Peyer's patch (tissue), 4 donors: ENCODE data around the gene HOXD10. TPM values are rescaled to one million over a fixed set of nuclear protein-coding genes. Genes with fewer than 3 reads are reported as not detected.

Experiments used
- DNase-seq, 3 donors: peaks; one replicate each; pipeline ENCODE4 v3.0.0-alpha.2; 2017 to 2019
- H3K27ac ChIP-seq, 4 donors: fragments of 200-600 bp; sonication (generic); one replicate each; pipeline ENCODE4 v1.5.1; 2016 to 2019
- H3K27me3 ChIP-seq, 2 donors: fragments of 200-600 bp; sonication (generic); one replicate each; pipeline ENCODE4 v1.5.1; 2019
- H3K36me3 ChIP-seq, 3 donors: fragments of 200-600 bp; sonication (generic); one replicate each; pipeline ENCODE4 v1.5.1; 2016 to 2019
- H3K4me1 ChIP-seq, 4 donors: fragments of 200-600 bp; sonication (generic); one replicate each; pipeline ENCODE4 v1.5.1; 2016 to 2019
- H3K4me3 ChIP-seq, 4 donors: fragments of 200-600 bp; sonication (generic); 1 replicate in 3 of 4; 2 replicates in 1 of 4; pipeline ENCODE4 v1.5.1; 2016 to 2019; ENCODE audit warnings: mild to moderate bottlenecking in 1 of 4
- H3K9me3 ChIP-seq, 4 donors: fragments of 200-600 bp; sonication (generic); one replicate each; pipeline ENCODE4 v1.5.1; 2016 to 2019; ENCODE audit warnings: mild to moderate bottlenecking in 1 of 4
- POLR2A ChIP-seq, 2 donors: fragments of 450-650 bp; IDR thresholded peaks; one replicate each; pipeline ENCODE4 v1.5.1; 2017; ENCODE audit warnings: antibody characterized with exemption in 2 of 2, mild to moderate bottlenecking in 2 of 2, moderate library complexity in 2 of 2
- total RNA-seq, 4 donors: library from RNA; depleted of rRNA; stranded (reverse); fragments of >200 nt; gene quantifications; one replicate each; pipeline ENCODE4 v1.1.0, GENCODE V29; 2016
- TF ChIP-seq, protein P1 (sequence below), 6 experiments: fragments of 450-650 bp in 4 of 6; fragments of 200-600 bp in 2 of 6; sonication (generic) in 1 of 6; IDR thresholded peaks; one replicate each; pipeline ENCODE4 v1.5.1; 2017 to 2019; ENCODE audit warnings: antibody characterized with exemption in 6 of 6, mild to moderate bottlenecking in 3 of 6, moderate library complexity in 1 of 6

The HOXD10 gene
- total RNA-seq, 4 donors from 2014 or later = not detected

GRCh38 chr2:176105730-176106580, 10.6 kb upstream of the HOXD10 start:
- Histone ChIP-seq H3K4me1 (peaks cover 0 to 34% (median 1%) of the 10 kb centered on the region in 4 donors), H3K36me3 (no peaks in the 10 kb centered on the region), H3K4me3 (no peak overlapping the region), H3K9me3 (peaks cover 0 to 5% (median 0%) of the 10 kb centered on the region in 4 donors), H3K27me3 (peaks cover 0 to 87% of the 10 kb centered on the region in 2 donors), H3K27ac (no peak overlapping the region)
- no peak for DNase-seq
- no peak for TF ChIP-seq POLR2A (IDR thresholded peaks at IDR 0.05)
- TF ChIP-seq, protein P1, sequence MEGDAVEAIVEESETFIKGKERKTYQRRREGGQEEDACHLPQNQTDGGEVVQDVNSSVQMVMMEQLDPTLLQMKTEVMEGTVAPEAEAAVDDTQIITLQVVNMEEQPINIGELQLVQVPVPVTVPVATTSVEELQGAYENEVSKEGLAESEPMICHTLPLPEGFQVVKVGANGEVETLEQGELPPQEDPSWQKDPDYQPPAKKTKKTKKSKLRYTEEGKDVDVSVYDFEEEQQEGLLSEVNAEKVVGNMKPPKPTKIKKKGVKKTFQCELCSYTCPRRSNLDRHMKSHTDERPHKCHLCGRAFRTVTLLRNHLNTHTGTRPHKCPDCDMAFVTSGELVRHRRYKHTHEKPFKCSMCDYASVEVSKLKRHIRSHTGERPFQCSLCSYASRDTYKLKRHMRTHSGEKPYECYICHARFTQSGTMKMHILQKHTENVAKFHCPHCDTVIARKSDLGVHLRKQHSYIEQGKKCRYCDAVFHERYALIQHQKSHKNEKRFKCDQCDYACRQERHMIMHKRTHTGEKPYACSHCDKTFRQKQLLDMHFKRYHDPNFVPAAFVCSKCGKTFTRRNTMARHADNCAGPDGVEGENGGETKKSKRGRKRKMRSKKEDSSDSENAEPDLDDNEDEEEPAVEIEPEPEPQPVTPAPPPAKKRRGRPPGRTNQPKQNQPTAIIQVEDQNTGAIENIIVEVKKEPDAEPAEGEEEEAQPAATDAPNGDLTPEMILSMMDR (IDR thresholded peaks at IDR 0.05) = no peak

DNA sequence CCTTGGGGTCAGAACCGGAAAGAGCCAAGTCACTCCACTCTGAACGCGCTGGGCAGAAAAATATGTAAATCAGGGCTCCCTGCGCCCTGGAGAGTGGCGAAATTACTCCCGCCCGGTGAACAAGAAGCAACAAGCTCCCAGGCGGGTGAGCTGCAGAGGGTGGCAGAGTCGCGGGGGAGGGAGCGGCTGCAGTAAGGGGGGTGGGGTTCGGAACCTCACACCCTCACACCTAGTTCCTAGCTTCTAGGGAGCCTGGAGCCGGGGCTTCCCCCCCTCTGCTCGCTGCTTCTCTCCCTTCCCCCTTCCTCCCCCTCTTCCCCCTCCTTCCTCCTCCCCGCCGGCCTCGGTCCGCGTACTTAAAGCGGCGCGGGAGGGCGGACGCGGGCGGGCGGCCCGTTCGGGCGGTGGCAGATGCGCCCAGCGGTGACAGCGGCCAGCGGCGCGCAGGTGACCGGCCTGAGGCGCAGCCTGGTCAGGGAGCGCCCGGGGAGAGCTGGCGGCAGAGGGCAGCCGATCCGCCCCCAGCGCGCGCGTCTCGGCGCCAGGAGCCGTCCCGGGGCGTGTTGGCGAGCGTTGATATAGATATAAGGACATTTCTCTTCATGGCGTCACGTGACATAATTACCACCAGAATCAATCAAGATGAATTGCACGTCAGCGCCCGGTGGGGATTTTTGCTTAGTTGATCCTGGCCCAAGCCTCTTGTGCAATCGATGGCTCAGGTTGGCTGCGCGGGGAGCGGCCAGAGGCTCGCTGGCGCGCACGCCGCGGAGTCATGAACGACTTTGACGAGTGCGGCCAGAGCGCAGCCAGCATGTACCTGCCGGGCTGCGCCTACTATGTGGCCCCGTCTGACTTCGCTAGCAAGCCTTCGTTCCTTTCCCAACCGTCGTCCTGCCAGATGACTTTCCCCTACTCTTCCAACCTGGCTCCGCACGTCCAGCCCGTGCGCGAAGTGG, 9.7 kb upstream of the HOXD10 start, which contains the start of gene HOXD11:
HOXD11 (plus strand) TSS at position 700 of the 959 bp plus-strand sequence; CDS start at position 776, 76 bp downstream.
- Histone ChIP-seq H3K9me3 (peaks cover 0 to 5% (median 0%) of the 10 kb centered on the region in 4 donors), H3K4me3 (peak within 1 kb of the TSS in 3 of 4 donors; percentile 15 to 31 (median 28)), H3K36me3 (no peaks in the 10 kb centered on the region), H3K27ac (no peak within 1 kb of the TSS), H3K4me1 (peaks cover 0 to 34% (median 1%) of the 10 kb centered on the region in 4 donors), H3K27me3 (peaks cover 0 to 87% of the 10 kb centered on the region in 2 donors)
- DNase-seq = peak in 2 of 3 donors; percentile 47 to 54
- no peak for TF ChIP-seq POLR2A (IDR thresholded peaks at IDR 0.05)
- TF ChIP-seq, protein P1 (IDR thresholded peaks at IDR 0.05) = no peak

GRCh38 chr2:176107731-176108181, 8.8 kb upstream of the HOXD10 start:
- Histone ChIP-seq H3K27me3 (peaks cover 0 to 92% of the 10 kb centered on the region in 2 donors), H3K27ac (no peak overlapping the region), H3K4me3 (peak overlapping the region in 1 of 4 donors; percentile 26), H3K9me3 (peaks cover 0 to 5% (median 0%) of the 10 kb centered on the region in 4 donors), H3K4me1 (peaks cover 0 to 34% (median 1%) of the 10 kb centered on the region in 4 donors), H3K36me3 (no peaks in the 10 kb centered on the region)
- no peak for DNase-seq
- no peak for TF ChIP-seq POLR2A (IDR thresholded peaks at IDR 0.05)
- TF ChIP-seq, protein P1 (IDR thresholded peaks at IDR 0.05) = no peak

GRCh38 chr2:176109192-176109901, 7.2 kb upstream of the HOXD10 start:
- TF ChIP-seq POLR2A (IDR thresholded peaks at IDR 0.05) = no peak
- TF ChIP-seq, protein P1 (IDR thresholded peaks at IDR 0.05) = no peak
- peaks cover 0 to 91% of the 10 kb centered on the region in 2 donors for H3K27me3 ChIP-seq
- peaks cover 0 to 29% (median 1%) of the 10 kb centered on the region in 4 donors for H3K4me1 ChIP-seq
- no peak overlapping the region for H3K4me3 ChIP-seq
- H3K36me3 ChIP-seq = no peaks in the 10 kb centered on the region
- peaks cover 0 to 5% (median 0%) of the 10 kb centered on the region in 4 donors for H3K9me3 ChIP-seq
- DNase-seq = no peak
- no peak overlapping the region for H3K27ac ChIP-seq
